Renal cortex interstitium (tissue), 11 donors: ENCODE data around the gene GPR142. TPM values are rescaled to one million over a fixed set of nuclear protein-coding genes. Genes with fewer than 3 reads are reported as not detected.

Experiments
- DNase-seq, 11 donors: peaks; one replicate each; pipeline ENCODE4 v3.0.0-alpha.2; 2013; ENCODE audit warnings: low read depth in 9 of 11, low spot score in 4 of 11; ENCODE audit errors: extremely low read depth in 1 of 11
- polyA plus RNA-seq, 3 donors: library from polyadenylated mRNA; unstranded; fragments of 120-200 nt; gene quantifications; one replicate each; pipeline ENCODE4 v1.2.1, GENCODE V29; 2013; ENCODE audit not compliant: insufficient read length in 3 of 3

Gene GPR142
- polyA plus RNA-seq, 3 donors = 0.11 TPM; not detected in 2

GRCh38 chr17:74362069-74362405, 5.3 kb upstream of the GPR142 start:
- no peak for DNase-seq

- no peak for DNase-seq
Measured at GRCh38 chr17:74362810-74363498, 4.4 kb upstream of the GPR142 start.

- DNase-seq = no peak
Measured at GRCh38 chr17:74368341-74369081, 1.2 kb downstream of the GPR142 start.

GRCh38 chr17:74369221-74369620, 1.9 kb downstream of the GPR142 start:
- DNase-seq = no peak

GRCh38 chr17:74369665-74370490, 2.6 kb downstream of the GPR142 start:
- DNase-seq = no peak

- no peak for DNase-seq
Measured at GRCh38 chr17:74371653-74372147, 4.4 kb downstream of the GPR142 start.

GRCh38 chr17:74372426-74372825, 5.1 kb downstream of the GPR142 start:
- no peak for DNase-seq

- peak in 4 of 11 donors; percentile 53 to 66 (median 58) for DNase-seq
Measured at GRCh38 chr17:74373838-74374606, 6.7 kb downstream of the GPR142 start.

GRCh38 chr17:74374858-74375257, 7.6 kb downstream of the GPR142 start:
- no peak for DNase-seq

GRCh38 chr17:74379495-74380085, 12.3 kb downstream of the GPR142 start:
- DNase-seq = peak; percentile 70 to 92 (median 85)

GRCh38 chr17:74380086-74380958, 13.0 kb downstream of the GPR142 start:
- no peak for DNase-seq

- no peak for DNase-seq
Measured at GRCh38 chr17:74380959-74381808, 13.9 kb downstream of the GPR142 start.

GRCh38 chr17:74383141-74383540, 15.8 kb downstream of the GPR142 start:
- no peak for DNase-seq

GRCh38 chr17:74385201-74385600, 17.9 kb downstream of the GPR142 start:
- DNase-seq = no peak

- no peak for DNase-seq
Measured at GRCh38 chr17:74386386-74386785, 19.1 kb downstream of the GPR142 start.

- DNase-seq = no peak
Measured at GRCh38 chr17:74387365-74388218, 20.3 kb downstream of the GPR142 start.
